SK-N-SH treated with all-trans-retinoic acid at 6 μM for 48 hours (cell line): ENCODE measurements around the gene PHYKPL.

Experiments used
- ATAC-seq: fragments of 200-7000 bp; cut with Tn5 transposase; 3 replicates; pipeline ENCODE4 v1.9.1; 2020; ENCODE audit warnings: mild to moderate bottlenecking, moderate library complexity
- ARNTL ChIP-seq: fragments of 450-650 bp; formaldehyde crosslinking; IDR thresholded peaks from 2 replicates; pipeline ENCODE4 v1.5.0; 2020; ENCODE audit warnings: low read depth, mild to moderate bottlenecking, moderate library complexity, borderline replicate concordance
- BACH2 ChIP-seq: fragments of 250-450 bp; sonication (Bioruptor Pico); IDR thresholded peaks from 2 replicates; pipeline ENCODE4 v1.9.0; 2021; ENCODE audit warnings: mild to moderate bottlenecking, borderline replicate concordance
- ESRRG ChIP-seq: fragments of 250-450 bp; sonication (Bioruptor Pico); IDR thresholded peaks from 2 replicates; pipeline ENCODE4 v1.6.1; 2021; ENCODE audit warnings: mild to moderate bottlenecking
- GLIS3 ChIP-seq: fragments of 250-450 bp; sonication (Bioruptor Pico); IDR thresholded peaks from 2 replicates; pipeline ENCODE4 v1.5.0; 2020; ENCODE audit warnings: mild to moderate bottlenecking, moderate library complexity
- ISL1 ChIP-seq: fragments of 250-450 bp; sonication (Bioruptor Pico); IDR thresholded peaks from 2 replicates; pipeline ENCODE4 v2.1.2; 2022; ENCODE audit warnings: mild to moderate bottlenecking, moderate library complexity
- OSR1 ChIP-seq: fragments of 250-450 bp; sonication (Bioruptor Pico); IDR thresholded peaks from 2 replicates; pipeline ENCODE4 v1.8.0; 2022; ENCODE audit warnings: moderate library complexity, mild to moderate bottlenecking, inconsistent platforms
- PPARA ChIP-seq: fragments of 250-450 bp; sonication (Bioruptor Pico); IDR thresholded peaks from 2 replicates; pipeline ENCODE4 v1.5.0; 2020; ENCODE audit warnings: mild to moderate bottlenecking, borderline replicate concordance
- RARB ChIP-seq: fragments of 250-450 bp; sonication (Bioruptor Pico); IDR thresholded peaks from 2 replicates; pipeline ENCODE4 v1.8.0; 2021; ENCODE audit warnings: mild to moderate bottlenecking, moderate library complexity
- SNAI2 ChIP-seq: fragments of 250-450 bp; sonication (Bioruptor Pico); IDR thresholded peaks from 2 replicates; pipeline ENCODE4 v1.5.0; 2020; ENCODE audit warnings: mild to moderate bottlenecking, moderate library complexity
- TCF4 ChIP-seq: fragments of 250-450 bp; sonication (Bioruptor Pico); IDR thresholded peaks from 2 replicates; pipeline ENCODE4 v1.8.0; 2021; ENCODE audit warnings: mild to moderate bottlenecking, moderate library complexity, borderline replicate concordance
- TOX ChIP-seq: fragments of 250-450 bp; sonication (Bioruptor Pico); IDR thresholded peaks from 2 replicates; pipeline ENCODE4 v1.8.0; 2021; ENCODE audit warnings: mild to moderate bottlenecking, moderate library complexity, borderline replicate concordance
- ZC3H10 ChIP-seq: fragments of 250-450 bp; sonication (Bioruptor Pico); IDR thresholded peaks from 2 replicates; pipeline ENCODE4 v1.5.1; 2021; ENCODE audit warnings: mild to moderate bottlenecking, moderate library complexity
- ZFP3 ChIP-seq: fragments of 250-450 bp; sonication (Bioruptor Pico); IDR thresholded peaks from 2 replicates; pipeline ENCODE4 v1.5.0; 2020; ENCODE audit warnings: mild to moderate bottlenecking, moderate library complexity
- ZFP30 ChIP-seq: fragments of 450-650 bp; formaldehyde crosslinking; IDR thresholded peaks from 2 replicates; pipeline ENCODE4 v1.5.0; 2022; ENCODE audit warnings: mild to moderate bottlenecking, moderate library complexity
- ZNF565 ChIP-seq: fragments of 450-650 bp; formaldehyde crosslinking; conservative IDR thresholded peaks from 2 replicates; pipeline ENCODE4 v1.5.0; 2020; ENCODE audit warnings: low read depth, mild to moderate bottlenecking, moderate library complexity
- ZNF70 ChIP-seq: fragments of 450-650 bp; formaldehyde crosslinking; IDR thresholded peaks from 2 replicates; pipeline ENCODE4 v1.5.0; 2020; ENCODE audit warnings: mild to moderate bottlenecking, moderate library complexity
- ZNF8 ChIP-seq: fragments of 450-650 bp; formaldehyde crosslinking; IDR thresholded peaks from 2 replicates; pipeline ENCODE4 v1.5.0; 2020; ENCODE audit warnings: mild to moderate bottlenecking, moderate library complexity
- TF ChIP-seq, protein P1 (sequence below): fragments of 250-450 bp; sonication (Bioruptor Pico); IDR thresholded peaks from 2 replicates; pipeline ENCODE4 v1.8.0; 2020; ENCODE audit warnings: mild to moderate bottlenecking, moderate library complexity, borderline replicate concordance
- TF ChIP-seq, protein P2 (sequence below): fragments of 250-450 bp; sonication (Bioruptor Pico); IDR thresholded peaks from 2 replicates; pipeline ENCODE4 v1.5.1; 2021; ENCODE audit warnings: mild to moderate bottlenecking, moderate library complexity
- TF ChIP-seq, protein P3 (sequence below): fragments of 250-450 bp; sonication (Bioruptor Pico); IDR thresholded peaks from 2 replicates; pipeline ENCODE4 v1.8.0; 2021; ENCODE audit warnings: low read depth, mild to moderate bottlenecking, moderate library complexity, borderline replicate concordance
- TF ChIP-seq, protein P4 (sequence below): fragments of 250-450 bp; sonication (Bioruptor Pico); IDR thresholded peaks from 2 replicates; pipeline ENCODE4 v1.5.0; 2020; ENCODE audit warnings: mild to moderate bottlenecking, moderate library complexity

PHYKPL gene

DNA sequence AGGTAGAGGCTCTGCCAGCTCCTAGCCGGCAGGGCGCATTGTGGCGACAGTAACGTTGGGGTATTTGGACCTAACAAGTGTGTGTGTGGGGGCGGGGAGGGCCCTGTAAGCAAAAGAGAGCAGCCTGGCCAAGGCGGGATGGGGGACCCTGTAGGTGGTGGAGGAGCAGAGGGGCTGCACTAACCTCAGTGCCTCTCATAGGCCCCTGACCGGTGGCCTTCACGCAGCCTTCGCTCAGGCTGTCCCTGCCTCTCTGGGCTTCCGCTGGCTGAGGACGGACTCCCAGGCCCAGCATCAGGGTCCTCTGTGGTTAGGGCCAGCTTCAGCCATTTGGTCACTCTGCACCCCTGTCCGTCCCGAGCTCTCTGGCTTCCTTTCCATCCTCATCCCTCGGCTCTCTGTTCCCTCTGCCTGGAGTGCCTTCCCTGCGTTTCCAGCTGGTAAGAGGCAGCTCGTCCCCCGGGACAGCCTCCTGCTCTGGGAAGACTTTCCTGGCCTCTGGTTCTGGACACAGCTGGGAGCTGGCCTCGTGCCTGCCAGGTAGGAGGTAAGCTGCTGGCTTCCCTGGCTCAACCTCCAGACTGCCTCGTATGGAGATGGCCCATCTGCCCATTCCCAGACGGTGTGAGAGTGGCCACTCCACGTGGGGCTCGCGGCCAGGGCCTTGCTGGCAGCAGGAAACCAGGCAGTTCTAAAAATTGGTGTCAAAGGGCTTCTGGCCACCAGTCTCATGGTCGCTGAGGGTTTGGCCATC, 39.3 kb upstream of the PHYKPL start:
- TF ChIP-seq SNAI2 (no peak), ZNF8 (CRISPR knock-in tag) (no peak), PPARA (no peak), ZC3H10 (CRISPR knock-in tag) (no peak), GLIS3 (no peak)
- TF ChIP-seq, protein P1, sequence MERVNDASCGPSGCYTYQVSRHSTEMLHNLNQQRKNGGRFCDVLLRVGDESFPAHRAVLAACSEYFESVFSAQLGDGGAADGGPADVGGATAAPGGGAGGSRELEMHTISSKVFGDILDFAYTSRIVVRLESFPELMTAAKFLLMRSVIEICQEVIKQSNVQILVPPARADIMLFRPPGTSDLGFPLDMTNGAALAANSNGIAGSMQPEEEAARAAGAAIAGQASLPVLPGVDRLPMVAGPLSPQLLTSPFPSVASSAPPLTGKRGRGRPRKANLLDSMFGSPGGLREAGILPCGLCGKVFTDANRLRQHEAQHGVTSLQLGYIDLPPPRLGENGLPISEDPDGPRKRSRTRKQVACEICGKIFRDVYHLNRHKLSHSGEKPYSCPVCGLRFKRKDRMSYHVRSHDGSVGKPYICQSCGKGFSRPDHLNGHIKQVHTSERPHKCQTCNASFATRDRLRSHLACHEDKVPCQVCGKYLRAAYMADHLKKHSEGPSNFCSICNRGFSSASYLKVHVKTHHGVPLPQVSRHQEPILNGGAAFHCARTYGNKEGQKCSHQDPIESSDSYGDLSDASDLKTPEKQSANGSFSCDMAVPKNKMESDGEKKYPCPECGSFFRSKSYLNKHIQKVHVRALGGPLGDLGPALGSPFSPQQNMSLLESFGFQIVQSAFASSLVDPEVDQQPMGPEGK (CRISPR knock-in tag): no peak
- no peak for ATAC-seq

DNA sequence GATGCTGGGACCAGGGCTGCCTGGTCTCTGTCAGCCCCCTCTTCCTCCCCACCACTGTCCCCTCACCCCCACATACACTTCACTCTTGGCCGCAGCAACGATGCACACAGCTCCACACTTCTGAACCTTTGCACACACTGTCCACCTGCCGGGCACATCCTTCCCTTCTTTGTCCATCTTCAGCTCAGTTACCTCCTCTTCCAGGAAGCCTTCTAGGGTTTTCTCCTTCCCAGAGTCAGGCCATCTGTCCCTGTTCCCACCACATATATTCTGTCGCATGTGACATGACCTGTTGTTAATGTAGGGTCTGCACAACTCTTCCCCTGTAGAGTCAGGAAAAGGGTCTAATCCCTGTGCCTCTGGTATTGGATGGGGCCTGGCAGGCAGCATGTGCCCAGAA, 38.6 kb upstream of the PHYKPL start:
- no peak for TF ChIP-seq ZNF565 (CRISPR knock-in tag)
- TF ChIP-seq BACH2 (CRISPR knock-in tag): no peak
- no peak for TF ChIP-seq SNAI2
- no peak for TF ChIP-seq ZFP3 (CRISPR knock-in tag)
- TF ChIP-seq TOX: no peak
- no peak for TF ChIP-seq RARB (CRISPR knock-in tag)
- TF ChIP-seq, protein P1 (CRISPR knock-in tag): no peak
- no peak for TF ChIP-seq ZNF70 (CRISPR knock-in tag)
- TF ChIP-seq, protein P2, sequence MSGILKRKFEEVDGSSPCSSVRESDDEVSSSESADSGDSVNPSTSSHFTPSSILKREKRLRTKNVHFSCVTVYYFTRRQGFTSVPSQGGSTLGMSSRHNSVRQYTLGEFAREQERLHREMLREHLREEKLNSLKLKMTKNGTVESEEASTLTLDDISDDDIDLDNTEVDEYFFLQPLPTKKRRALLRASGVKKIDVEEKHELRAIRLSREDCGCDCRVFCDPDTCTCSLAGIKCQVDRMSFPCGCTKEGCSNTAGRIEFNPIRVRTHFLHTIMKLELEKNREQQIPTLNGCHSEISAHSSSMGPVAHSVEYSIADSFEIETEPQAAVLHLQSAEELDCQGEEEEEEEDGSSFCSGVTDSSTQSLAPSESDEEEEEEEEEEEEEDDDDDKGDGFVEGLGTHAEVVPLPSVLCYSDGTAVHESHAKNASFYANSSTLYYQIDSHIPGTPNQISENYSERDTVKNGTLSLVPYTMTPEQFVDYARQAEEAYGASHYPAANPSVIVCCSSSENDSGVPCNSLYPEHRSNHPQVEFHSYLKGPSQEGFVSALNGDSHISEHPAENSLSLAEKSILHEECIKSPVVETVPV: no peak
- no peak for TF ChIP-seq TCF4
- TF ChIP-seq, protein P3, sequence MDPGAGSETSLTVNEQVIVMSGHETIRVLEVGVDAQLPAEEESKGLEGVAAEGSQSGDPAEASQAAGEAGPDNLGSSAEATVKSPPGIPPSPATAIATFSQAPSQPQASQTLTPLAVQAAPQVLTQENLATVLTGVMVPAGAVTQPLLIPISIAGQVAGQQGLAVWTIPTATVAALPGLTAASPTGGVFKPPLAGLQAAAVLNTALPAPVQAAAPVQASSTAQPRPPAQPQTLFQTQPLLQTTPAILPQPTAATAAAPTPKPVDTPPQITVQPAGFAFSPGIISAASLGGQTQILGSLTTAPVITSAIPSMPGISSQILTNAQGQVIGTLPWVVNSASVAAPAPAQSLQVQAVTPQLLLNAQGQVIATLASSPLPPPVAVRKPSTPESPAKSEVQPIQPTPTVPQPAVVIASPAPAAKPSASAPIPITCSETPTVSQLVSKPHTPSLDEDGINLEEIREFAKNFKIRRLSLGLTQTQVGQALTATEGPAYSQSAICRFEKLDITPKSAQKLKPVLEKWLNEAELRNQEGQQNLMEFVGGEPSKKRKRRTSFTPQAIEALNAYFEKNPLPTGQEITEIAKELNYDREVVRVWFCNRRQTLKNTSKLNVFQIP: no peak
- no peak for TF ChIP-seq ARNTL (CRISPR knock-in tag)
- TF ChIP-seq, protein P4, sequence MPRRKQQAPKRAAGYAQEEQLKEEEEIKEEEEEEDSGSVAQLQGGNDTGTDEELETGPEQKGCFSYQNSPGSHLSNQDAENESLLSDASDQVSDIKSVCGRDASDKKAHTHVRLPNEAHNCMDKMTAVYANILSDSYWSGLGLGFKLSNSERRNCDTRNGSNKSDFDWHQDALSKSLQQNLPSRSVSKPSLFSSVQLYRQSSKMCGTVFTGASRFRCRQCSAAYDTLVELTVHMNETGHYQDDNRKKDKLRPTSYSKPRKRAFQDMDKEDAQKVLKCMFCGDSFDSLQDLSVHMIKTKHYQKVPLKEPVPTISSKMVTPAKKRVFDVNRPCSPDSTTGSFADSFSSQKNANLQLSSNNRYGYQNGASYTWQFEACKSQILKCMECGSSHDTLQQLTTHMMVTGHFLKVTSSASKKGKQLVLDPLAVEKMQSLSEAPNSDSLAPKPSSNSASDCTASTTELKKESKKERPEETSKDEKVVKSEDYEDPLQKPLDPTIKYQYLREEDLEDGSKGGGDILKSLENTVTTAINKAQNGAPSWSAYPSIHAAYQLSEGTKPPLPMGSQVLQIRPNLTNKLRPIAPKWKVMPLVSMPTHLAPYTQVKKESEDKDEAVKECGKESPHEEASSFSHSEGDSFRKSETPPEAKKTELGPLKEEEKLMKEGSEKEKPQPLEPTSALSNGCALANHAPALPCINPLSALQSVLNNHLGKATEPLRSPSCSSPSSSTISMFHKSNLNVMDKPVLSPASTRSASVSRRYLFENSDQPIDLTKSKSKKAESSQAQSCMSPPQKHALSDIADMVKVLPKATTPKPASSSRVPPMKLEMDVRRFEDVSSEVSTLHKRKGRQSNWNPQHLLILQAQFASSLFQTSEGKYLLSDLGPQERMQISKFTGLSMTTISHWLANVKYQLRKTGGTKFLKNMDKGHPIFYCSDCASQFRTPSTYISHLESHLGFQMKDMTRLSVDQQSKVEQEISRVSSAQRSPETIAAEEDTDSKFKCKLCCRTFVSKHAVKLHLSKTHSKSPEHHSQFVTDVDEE (CRISPR knock-in tag): no peak
- no peak for TF ChIP-seq ZC3H10 (CRISPR knock-in tag)
- TF ChIP-seq ZNF8 (CRISPR knock-in tag): no peak
- no peak for TF ChIP-seq ZFP30 (CRISPR knock-in tag)
- TF ChIP-seq GLIS3: no peak
- TF ChIP-seq OSR1 (CRISPR knock-in tag): no peak
- TF ChIP-seq, all 23 proteins: peak for 0
- no peak for ATAC-seq

DNA sequence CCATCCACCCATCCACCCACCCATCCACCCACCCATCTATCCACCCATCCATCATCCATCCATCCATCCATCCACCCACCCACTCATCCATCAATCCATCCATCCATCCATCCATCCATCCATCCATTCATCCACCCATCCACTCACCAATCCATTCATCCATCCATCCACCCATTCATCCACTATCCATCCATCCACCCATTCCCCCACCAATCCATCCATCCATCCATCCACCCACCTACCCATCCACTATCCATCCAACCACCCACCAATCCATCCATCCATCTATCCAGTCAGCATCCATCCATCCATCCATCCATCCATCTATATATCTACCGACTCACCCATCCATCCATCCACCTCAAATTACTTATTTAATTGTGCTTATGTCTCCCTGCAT, 36.9 kb upstream of the PHYKPL start:
- no peak for ATAC-seq
- TF ChIP-seq RARB (CRISPR knock-in tag) (no peak), ZFP3 (CRISPR knock-in tag) (no peak), ESRRG (CRISPR knock-in tag) (no peak), ARNTL (CRISPR knock-in tag) (no peak), GLIS3 (no peak), ISL1 (CRISPR knock-in tag) (no peak), ZNF70 (CRISPR knock-in tag) (no peak), ZFP30 (CRISPR knock-in tag) (no peak)
- TF ChIP-seq, protein P3: no peak
- TF ChIP-seq, protein P1 (CRISPR knock-in tag): no peak
